HG03457 (cell line): ENCODE measurements around the gene PFDN5.
"Not testable (repeated sequence)": the region's sequence is repeated elsewhere in the genome, so short reads cannot be mapped to it uniquely, and the experiment has no call there.

Experiments used
- ATAC-seq: cut with Tn5 transposase; IDR thresholded peaks from one replicate; pipeline ENCODE4 v1.9.1; 2021; ENCODE audit warnings: moderate number of reproducible peaks; ENCODE audit not compliant: unreplicated experiment

The PFDN5 gene

GRCh38 chr12:53286448-53286847 lies 8.9 kb upstream of the PFDN5 start:
- no peak for ATAC-seq

- ATAC-seq: no peak
Measured at GRCh38 chr12:53287741-53288216, 7.6 kb upstream of the PFDN5 start.

- ATAC-seq: no peak
Measured at GRCh38 chr12:53288322-53288721, 7.0 kb upstream of the PFDN5 start.

GRCh38 chr12:53289891-53290290 lies 5.5 kb upstream of the PFDN5 start:
- no peak for ATAC-seq

GRCh38 chr12:53290661-53291060 lies 4.7 kb upstream of the PFDN5 start:
- ATAC-seq: no peak

GRCh38 chr12:53292426-53292825 lies 2.9 kb upstream of the PFDN5 start:
- no peak for ATAC-seq

- no peak for ATAC-seq
Measured at GRCh38 chr12:53295891-53296219, 513 bp downstream of the PFDN5 start.

- ATAC-seq: not testable (repeated sequence)
Measured at GRCh38 chr12:53297106-53297505, 1.8 kb downstream of the PFDN5 start.

GRCh38 chr12:53298164-53298563 lies 2.8 kb downstream of the PFDN5 start:
- no peak for ATAC-seq

- no peak for ATAC-seq
Measured at GRCh38 chr12:53299101-53299453, 3.7 kb downstream of the PFDN5 start.

GRCh38 chr12:53299454-53300180 lies 4.3 kb downstream of the PFDN5 start, which contains the start of gene MYG1:
TSS of gene MYG1 (plus strand) at chr12:53299695. CDS start at chr12:53299738, 43 bp downstream.
- ATAC-seq: peak; percentile 42

- ATAC-seq: no peak
Measured at GRCh38 chr12:53300187-53300586, 4.8 kb downstream of the PFDN5 start.

- no peak for ATAC-seq
Measured at GRCh38 chr12:53302903-53303302, 7.6 kb downstream of the PFDN5 start.

GRCh38 chr12:53306826-53307225 lies 11.5 kb downstream of the PFDN5 start:
- ATAC-seq: no peak

- no peak for ATAC-seq
Measured at GRCh38 chr12:53308276-53308675, 12.9 kb downstream of the PFDN5 start.

GRCh38 chr12:53313996-53314395 lies 18.7 kb downstream of the PFDN5 start:
- no peak for ATAC-seq

GRCh38 chr12:53320352-53321195 lies 25.2 kb downstream of the PFDN5 start:
- ATAC-seq: no peak

GRCh38 chr12:53324113-53324778 lies 28.9 kb downstream of the PFDN5 start:
- no peak for ATAC-seq

GRCh38 chr12:53324779-53325510 lies 29.6 kb downstream of the PFDN5 start:
- ATAC-seq: no peak

- ATAC-seq: no peak
Measured at GRCh38 chr12:53325511-53326061, 30.2 kb downstream of the PFDN5 start.
